Lung (tissue), 16 donors: Measurements from ENCODE around the gene MYBPC2. TPM values are rescaled to one million over a fixed set of nuclear protein-coding genes. Genes with fewer than 3 reads are reported as not detected.

ENCODE experiments used
- ATAC-seq: fragments of 200-7000 bp; cut with Tn5 transposase; one replicate; pipeline ENCODE4 v1.9.1; 2020; ENCODE audit warnings: moderate number of reproducible peaks; ENCODE audit not compliant: insufficient read depth, low FRiP score
- DNase-seq, 3 donors: peaks; one replicate each; pipeline ENCODE4 v3.0.0-alpha.2; 2013 to 2017
- H3K27ac ChIP-seq, 2 donors: one replicate each; pipeline ENCODE4 v1.5.1; 2013; ENCODE audit warnings: mild to moderate bottlenecking in 2 of 2, moderate library complexity in 2 of 2, control low read depth in 1 of 2, inconsistent platforms in 1 of 2, low read depth in 1 of 2, low read length in 1 of 2
- H3K27me3 ChIP-seq, 3 donors: one replicate each; pipeline ENCODE4 v1.5.1; 2013; ENCODE audit warnings: low read length in 2 of 3; ENCODE audit not compliant: control insufficient read depth in 3 of 3, insufficient read depth in 3 of 3
- H3K36me3 ChIP-seq, 4 donors: one replicate each; pipeline ENCODE4 v1.5.1; 2013; ENCODE audit warnings: low read length in 4 of 4, mild to moderate bottlenecking in 1 of 4, moderate library complexity in 1 of 4; ENCODE audit not compliant: control insufficient read depth in 4 of 4, insufficient read depth in 4 of 4
- H3K4me1 ChIP-seq, 5 donors: one replicate each; pipeline ENCODE4 v1.5.1; 2013; ENCODE audit warnings: low read length in 5 of 5, mild to moderate bottlenecking in 2 of 5, moderate library complexity in 1 of 5; ENCODE audit not compliant: control insufficient read depth in 5 of 5, insufficient read depth in 5 of 5
- H3K4me3 ChIP-seq: one replicate; pipeline ENCODE4 v1.5.1; 2013; ENCODE audit warnings: mild to moderate bottlenecking, control low read depth, moderate library complexity
- H3K9ac ChIP-seq, 2 donors: one replicate each; pipeline ENCODE4 v1.5.1; 2013; ENCODE audit warnings: low read length in 2 of 2, control low read depth in 1 of 2; ENCODE audit not compliant: insufficient read depth in 1 of 2
- H3K9me3 ChIP-seq, 4 donors: one replicate each; pipeline ENCODE4 v1.5.1; 2013; ENCODE audit warnings: low read length in 3 of 4, mild to moderate bottlenecking in 1 of 4, moderate library complexity in 1 of 4; ENCODE audit not compliant: control insufficient read depth in 4 of 4, insufficient read depth in 3 of 4
- CTCF ChIP-seq: IDR thresholded peaks from 2 replicates; pipeline ENCODE4 v1.5.1; 2012; ENCODE audit warnings: mild to moderate bottlenecking; ENCODE audit errors: control extremely low read depth, extremely low read depth
- WGBS, 2 donors: extraction: QIAGEN DNeasy Blood & Tissue Kit; methylation state at CpG; one replicate each; pipeline ENCODE4 v1.1.7; 2013; 5-methylcytosine and 5-hydroxymethylcytosine counted together
- long read RNA-seq, 5 donors: transcript quantifications; one replicate each; lab custom pipeline, GENCODE V29; 2026
- polyA plus RNA-seq, 2 donors: library from polyadenylated mRNA; stranded (reverse); fragments of 200-250 nt; gene quantifications; one replicate each; pipeline ENCODE4 v1.2.1, GENCODE V29; 2013
- total RNA-seq, 2 donors: library from RNA; depleted of rRNA in 1 of 2; stranded (reverse); fragments of >200 nt in 1 of 2; gene quantifications; one replicate each; pipeline ENCODE4 v1.2.1, GENCODE V29; 2014 to 2021
- donor health status: control.
- donor health status: control.
- donor health status: Bipolar disorder and iron deficiency.
- donor health status: healthy.
- donor health status: DM: yes; HTN: yes; CAD: no.

MYBPC2 gene
- total RNA-seq, result under 1 TPM; 0.21 to 0.91 TPM
- under 1 TPM; 0.04 to 0.55 TPM for polyA plus RNA-seq
- long read RNA-seq, donor 1, result 0 reads
- long read RNA-seq, donor 2, result 0 reads
- long read RNA-seq, donor 3, result 0 reads
- long read RNA-seq, donor 4, result 0 reads
- long read RNA-seq, donor 5, result 0 reads

GRCh38 chr19:50432221-50433028, at the start of gene MYBPC2:
Gene MYBPC2, plus strand, starts transcription at chr19:50432892. Its CDS starts 62 bp downstream, at chr19:50432954.
- H3K27me3 ChIP-seq, result peaks cover 0 to 7% (median 0%) of the 10 kb centered on the region in 3 donors
- no peak for ATAC-seq
- H3K27ac ChIP-seq, result peak within 1 kb of the TSS in 1 of 2 donors; percentile 29
- no peaks in the 10 kb centered on the region for H3K9me3 ChIP-seq
- DNase-seq, result peak; percentile 64 to 71 (median 71)
- 5 to 10% methylated on average over 23 to 40 of the region's 40 CpGs for WGBS, 2 donors
- H3K36me3 ChIP-seq, result no peaks in the 10 kb centered on the region
- H3K4me1 ChIP-seq, result peaks cover 0 to 21% (median 3%) of the 10 kb centered on the region in 5 donors
- peak within 1 kb of the TSS in 1 of 2 donors; percentile 63 for H3K9ac ChIP-seq
- no peak for TF ChIP-seq CTCF
- H3K4me3 ChIP-seq, result no peak within 1 kb of the TSS

GRCh38 chr19:50383001-50383851, 49.5 kb upstream of the MYBPC2 start:
- Histone ChIP-seq H3K9me3 (no peaks in the 10 kb centered on the region), H3K9ac (no peak overlapping the region), H3K4me3 (no peak overlapping the region), H3K27me3 (no peaks in the 10 kb centered on the region), H3K36me3 (peaks cover 10 to 47% (median 17%) of the 10 kb centered on the region in 4 donors), H3K4me1 (peaks cover 3 to 34% (median 9%) of the 10 kb centered on the region in 5 donors), H3K27ac (peak overlapping the region; percentile 67 to 84)
- ATAC-seq, result no peak
- TF ChIP-seq CTCF, result no peak
- DNase-seq, result peak in 1 of 3 donors; percentile 31
- 48 to 52% methylated on average over 21 of the region's 21 CpGs for WGBS, 2 donors

- Histone ChIP-seq H3K9ac (peak within 1 kb of the TSS; percentile 73 to 93), H3K9me3 (no peaks in the 10 kb centered on the region), H3K27ac (peak within 1 kb of the TSS; percentile 67 to 84), H3K36me3 (peaks cover 10 to 38% (median 13%) of the 10 kb centered on the region in 4 donors), H3K27me3 (no peaks in the 10 kb centered on the region), H3K4me1 (peaks cover 3 to 34% (median 9%) of the 10 kb centered on the region in 5 donors), H3K4me3 (peak within 1 kb of the TSS; percentile 71)
- no peak for TF ChIP-seq CTCF
- ATAC-seq (peak; percentile 91), DNase-seq (peak; percentile 96 to 98 (median 97))
- WGBS, 2 donors, result 0 to 1% methylated on average over 73 to 78 of the region's 78 CpGs
These were observed 48.6 kb upstream of the MYBPC2 start, which contains the start of gene POLD1 for GRCh38 chr19:50383852-50384684. Gene POLD1, plus strand, starts transcription at chr19:50384347. Its CDS starts 14,505 bp downstream, at chr19:50398852.
